ENCODE results near the gene RASAL2. TPM values are rescaled to one million over a fixed set of nuclear protein-coding genes. Genes with fewer than 3 reads are reported as not detected.

The RASAL2 gene
- total and polyA plus RNA-seq, 2 of the 13 experiments (the other 11 are each of a cell fraction or from before 2014, with no cell fraction given), result 5.4 to 5.9 TPM

DNA sequence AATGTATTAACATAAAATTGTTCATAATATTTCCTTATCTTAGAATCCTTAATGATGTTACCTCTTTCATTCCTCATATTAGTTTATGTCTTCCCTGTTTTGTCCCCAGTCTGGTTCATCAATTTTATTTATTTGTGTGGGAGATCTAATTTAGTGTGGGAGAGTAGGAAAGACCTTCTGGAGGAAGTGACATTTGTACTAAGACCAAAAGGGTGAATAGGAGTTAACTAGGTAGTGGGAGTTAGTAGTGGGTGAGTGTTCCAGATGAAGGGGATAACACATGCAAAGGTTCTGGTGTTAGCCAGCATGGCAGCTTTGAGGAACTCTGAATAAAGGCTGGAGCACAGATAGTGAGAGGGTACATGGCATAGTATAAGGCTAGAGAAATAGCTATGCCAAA is 21.4 kb downstream of the RASAL2 start (continued):
- TF ChIP-seq, protein P1, sequence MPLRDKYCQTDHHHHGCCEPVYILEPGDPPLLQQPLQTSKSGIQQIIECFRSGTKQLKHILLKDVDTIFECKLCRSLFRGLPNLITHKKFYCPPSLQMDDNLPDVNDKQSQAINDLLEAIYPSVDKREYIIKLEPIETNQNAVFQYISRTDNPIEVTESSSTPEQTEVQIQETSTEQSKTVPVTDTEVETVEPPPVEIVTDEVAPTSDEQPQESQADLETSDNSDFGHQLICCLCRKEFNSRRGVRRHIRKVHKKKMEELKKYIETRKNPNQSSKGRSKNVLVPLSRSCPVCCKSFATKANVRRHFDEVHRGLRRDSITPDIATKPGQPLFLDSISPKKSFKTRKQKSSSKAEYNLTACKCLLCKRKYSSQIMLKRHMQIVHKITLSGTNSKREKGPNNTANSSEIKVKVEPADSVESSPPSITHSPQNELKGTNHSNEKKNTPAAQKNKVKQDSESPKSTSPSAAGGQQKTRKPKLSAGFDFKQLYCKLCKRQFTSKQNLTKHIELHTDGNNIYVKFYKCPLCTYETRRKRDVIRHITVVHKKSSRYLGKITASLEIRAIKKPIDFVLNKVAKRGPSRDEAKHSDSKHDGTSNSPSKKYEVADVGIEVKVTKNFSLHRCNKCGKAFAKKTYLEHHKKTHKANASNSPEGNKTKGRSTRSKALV (CRISPR knock-in tag; IDR thresholded peaks at IDR 0.05), result no peak
- no peak for TF ChIP-seq HIVEP1 (CRISPR knock-in tag; IDR thresholded peaks at IDR 0.05)

DNA sequence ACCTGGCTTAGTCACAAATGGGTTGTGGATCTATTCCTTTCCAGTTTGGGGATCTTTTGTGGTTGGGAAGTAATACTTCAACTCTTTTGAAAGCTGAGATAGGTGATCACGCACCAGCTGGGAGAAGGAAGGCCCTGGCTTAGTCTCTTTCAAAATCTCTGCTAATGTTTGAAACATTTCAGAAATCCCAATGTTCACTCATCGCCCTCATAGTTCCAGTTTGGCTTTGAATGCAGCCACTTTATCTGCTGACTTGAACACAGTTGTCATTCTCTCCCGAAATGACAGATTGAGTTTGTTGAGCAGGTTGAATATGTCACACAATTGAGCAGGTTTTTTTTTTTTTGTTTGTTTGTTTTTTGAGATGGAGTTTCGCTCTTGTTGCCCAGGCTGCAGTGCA is 24.6 kb downstream of the RASAL2 start:
- H3K4me2 ChIP-seq (ENCODE audit: low read depth, low read length), result no peak overlapping the region
- H3K27me3 ChIP-seq (ENCODE audit: control insufficient read depth in 1 of 2, insufficient read depth in 2 of 2, low read length in 2 of 2), result no peaks in the 10 kb centered on the region
- H3K27ac ChIP-seq (ENCODE audit: extremely low read length, insufficient read depth, low read length), result no peak overlapping the region
- no peaks in the 10 kb centered on the region for H4K20me1 ChIP-seq (ENCODE audit: insufficient read depth, low read length)
- peaks cover under 1% of the 10 kb centered on the region; the same call in 1 of the 2 replicates for H3K4me1 ChIP-seq (ENCODE audit: insufficient read depth, low read length)
- no peaks in the 10 kb centered on the region for H3K9me3 ChIP-seq (ENCODE audit: low read length)
- no TSS peak for BruUV-seq (replicated peaks)
- no peak overlapping the region for H2AFZ ChIP-seq (ENCODE audit: low read length)
- H3K4me3 ChIP-seq (replicated peaks in 1 of 3; ENCODE audit: insufficient read depth in 1 of 3, low read depth in 2 of 3, low read length in 3 of 3), result no peak overlapping the region
- no peaks in the 10 kb centered on the region for H3K36me3 ChIP-seq (replicated peaks in 1 of 2; ENCODE audit: control insufficient read depth in 1 of 2, insufficient read depth in 2 of 2, low read length in 2 of 2)
- DNase-seq (ENCODE audit: low spot score), result no peak
- intact Hi-C loops (cut with micrococcal nuclease; ENCODE audit: unreplicated experiment) (no loop called here), in situ Hi-C loops (cut with HindIII; ENCODE audit: extremely low pct_ligation_motif_present, low pct_unique_long_range_greater_than_20kb) (no loop called here)
- ATAC-seq, result no peak
- no peaks in the 10 kb centered on the region for H3K79me2 ChIP-seq (ENCODE audit: insufficient read depth, low read length)
- no peak for TF ChIP-seq RFX3 (CRISPR knock-in tag; IDR thresholded peaks at IDR 0.05)
- TF ChIP-seq ZNF24 (IDR thresholded peaks at IDR 0.05), result no peak
- no peak for TF ChIP-seq TBP (CRISPR knock-in tag; IDR thresholded peaks at IDR 0.05)
- TF ChIP-seq ZNF207 (IDR thresholded peaks at IDR 0.05; ENCODE audit: borderline replicate concordance), result no peak
- TF ChIP-seq SAP130 (CRISPR knock-in tag; IDR thresholded peaks at IDR 0.05; ENCODE audit: low read depth), result no peak
- TF ChIP-seq CCDC6 (CRISPR knock-in tag; IDR thresholded peaks at IDR 0.05), result no peak
- no peak for TF ChIP-seq MXD4 (CRISPR knock-in tag; IDR thresholded peaks at IDR 0.05)
- TF ChIP-seq, protein P2, sequence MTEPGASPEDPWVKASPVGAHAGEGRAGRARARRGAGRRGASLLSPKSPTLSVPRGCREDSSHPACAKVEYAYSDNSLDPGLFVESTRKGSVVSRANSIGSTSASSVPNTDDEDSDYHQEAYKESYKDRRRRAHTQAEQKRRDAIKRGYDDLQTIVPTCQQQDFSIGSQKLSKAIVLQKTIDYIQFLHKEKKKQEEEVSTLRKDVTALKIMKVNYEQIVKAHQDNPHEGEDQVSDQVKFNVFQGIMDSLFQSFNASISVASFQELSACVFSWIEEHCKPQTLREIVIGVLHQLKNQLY (CRISPR knock-in tag; IDR thresholded peaks at IDR 0.05), result no peak
- TF ChIP-seq HMG20A (CRISPR knock-in tag; IDR thresholded peaks at IDR 0.05; ENCODE audit: borderline replicate concordance), result no peak
- TF ChIP-seq ZNF709 (CRISPR knock-in tag; IDR thresholded peaks at IDR 0.05), result no peak
- no peak for TF ChIP-seq MEF2D (CRISPR knock-in tag; IDR thresholded peaks at IDR 0.05)
- no peak for TF ChIP-seq NAIF1 (CRISPR knock-in tag; IDR thresholded peaks at IDR 0.05; ENCODE audit: borderline replicate concordance)
- TF ChIP-seq CHD4 (IDR thresholded peaks at IDR 0.05; ENCODE audit: borderline replicate concordance, low read length), result no peak
- TF ChIP-seq ARNT2 (CRISPR knock-in tag; IDR thresholded peaks at IDR 0.05; ENCODE audit: low read depth), result no peak
- TF ChIP-seq HDAC1 (CRISPR knock-in tag; IDR thresholded peaks at IDR 0.05), result no peak
- TF ChIP-seq, protein P3, sequence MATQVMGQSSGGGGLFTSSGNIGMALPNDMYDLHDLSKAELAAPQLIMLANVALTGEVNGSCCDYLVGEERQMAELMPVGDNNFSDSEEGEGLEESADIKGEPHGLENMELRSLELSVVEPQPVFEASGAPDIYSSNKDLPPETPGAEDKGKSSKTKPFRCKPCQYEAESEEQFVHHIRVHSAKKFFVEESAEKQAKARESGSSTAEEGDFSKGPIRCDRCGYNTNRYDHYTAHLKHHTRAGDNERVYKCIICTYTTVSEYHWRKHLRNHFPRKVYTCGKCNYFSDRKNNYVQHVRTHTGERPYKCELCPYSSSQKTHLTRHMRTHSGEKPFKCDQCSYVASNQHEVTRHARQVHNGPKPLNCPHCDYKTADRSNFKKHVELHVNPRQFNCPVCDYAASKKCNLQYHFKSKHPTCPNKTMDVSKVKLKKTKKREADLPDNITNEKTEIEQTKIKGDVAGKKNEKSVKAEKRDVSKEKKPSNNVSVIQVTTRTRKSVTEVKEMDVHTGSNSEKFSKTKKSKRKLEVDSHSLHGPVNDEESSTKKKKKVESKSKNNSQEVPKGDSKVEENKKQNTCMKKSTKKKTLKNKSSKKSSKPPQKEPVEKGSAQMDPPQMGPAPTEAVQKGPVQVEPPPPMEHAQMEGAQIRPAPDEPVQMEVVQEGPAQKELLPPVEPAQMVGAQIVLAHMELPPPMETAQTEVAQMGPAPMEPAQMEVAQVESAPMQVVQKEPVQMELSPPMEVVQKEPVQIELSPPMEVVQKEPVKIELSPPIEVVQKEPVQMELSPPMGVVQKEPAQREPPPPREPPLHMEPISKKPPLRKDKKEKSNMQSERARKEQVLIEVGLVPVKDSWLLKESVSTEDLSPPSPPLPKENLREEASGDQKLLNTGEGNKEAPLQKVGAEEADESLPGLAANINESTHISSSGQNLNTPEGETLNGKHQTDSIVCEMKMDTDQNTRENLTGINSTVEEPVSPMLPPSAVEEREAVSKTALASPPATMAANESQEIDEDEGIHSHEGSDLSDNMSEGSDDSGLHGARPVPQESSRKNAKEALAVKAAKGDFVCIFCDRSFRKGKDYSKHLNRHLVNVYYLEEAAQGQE (IDR thresholded peaks at IDR 0.05; ENCODE audit: borderline replicate concordance in 1 of 2, low read depth in 1 of 2, low read length in 2 of 2), result no peak
- TF ChIP-seq SOX13 (IDR thresholded peaks at IDR 0.05), result no peak
- TF ChIP-seq SOX13 (CRISPR knock-in tag; conservative IDR thresholded peaks at IDR 0.05 in 1 of 2, IDR thresholded peaks at IDR 0.05 in 1 of 2), result no peak
- no peak for TF ChIP-seq ZNF788 (CRISPR knock-in tag; IDR thresholded peaks at IDR 0.05; ENCODE audit: borderline replicate concordance)
- WGBS (ENCODE audit: low lambda C conversion rate), result 100% methylated on average over 4 of the region's 4 CpGs
- ChIA-PET CTCF (ENCODE audit: low intra/inter-chr PET ratio, low total read pairs) (no interaction called here), POLR2A (no interaction called here)
- FAIRE-seq, result no peak
- no peak overlapping the region for H3K9ac ChIP-seq (ENCODE audit: insufficient read depth, low read depth, low read length)

Measured in HepG2 (cell line).